ENCODE measurements around the gene KLF11.

Gene KLF11

DNA sequence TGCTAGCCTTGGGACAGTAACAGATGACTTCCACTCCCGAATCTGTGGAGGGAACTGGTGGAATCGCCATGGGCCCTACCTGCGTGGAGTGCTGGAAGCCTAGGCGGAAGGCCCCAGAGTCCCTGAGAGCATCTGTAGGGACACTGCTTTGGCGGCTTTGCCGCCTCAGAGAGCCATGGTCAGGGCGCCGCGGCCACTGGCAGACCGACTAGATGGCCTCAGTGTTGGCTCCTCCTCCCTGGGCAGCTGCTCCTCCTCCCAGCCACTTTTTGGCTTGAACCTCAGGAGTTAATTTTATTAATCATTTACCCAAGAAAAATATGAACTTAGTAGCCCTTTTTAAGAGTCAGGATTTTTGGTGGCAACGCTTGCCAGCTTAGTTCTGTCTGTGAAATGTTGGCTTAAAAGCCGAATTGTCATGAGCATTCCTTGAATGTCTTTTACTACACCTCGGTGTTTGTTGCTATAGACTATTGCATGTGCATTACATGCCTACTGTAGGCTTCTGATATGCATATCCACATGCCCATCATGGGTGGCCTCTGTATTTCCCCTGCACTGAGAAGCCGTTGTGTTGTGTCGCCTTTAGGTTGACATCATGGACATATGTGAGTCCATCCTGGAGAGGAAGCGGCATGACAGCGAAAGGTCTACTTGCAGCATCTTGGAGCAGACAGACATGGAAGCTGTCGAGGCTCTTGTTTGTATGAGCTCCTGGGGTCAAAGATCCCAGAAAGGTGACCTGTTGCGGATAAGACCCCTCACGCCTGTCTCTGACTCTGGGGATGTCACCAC, 2.4 kb downstream of the KLF11 start:
- H3K4me1 ChIP-seq (ENCODE audit: insufficient read depth, low read length, poor library complexity, severe bottlenecking) = no peaks in the 10 kb centered on the region
- H3K4me2 ChIP-seq (ENCODE audit: low read depth, low read length, poor library complexity, severe bottlenecking) = no peak overlapping the region
- no peak overlapping the region for H2AFZ ChIP-seq (ENCODE audit: low read length)
- TF ChIP-seq, protein P1, sequence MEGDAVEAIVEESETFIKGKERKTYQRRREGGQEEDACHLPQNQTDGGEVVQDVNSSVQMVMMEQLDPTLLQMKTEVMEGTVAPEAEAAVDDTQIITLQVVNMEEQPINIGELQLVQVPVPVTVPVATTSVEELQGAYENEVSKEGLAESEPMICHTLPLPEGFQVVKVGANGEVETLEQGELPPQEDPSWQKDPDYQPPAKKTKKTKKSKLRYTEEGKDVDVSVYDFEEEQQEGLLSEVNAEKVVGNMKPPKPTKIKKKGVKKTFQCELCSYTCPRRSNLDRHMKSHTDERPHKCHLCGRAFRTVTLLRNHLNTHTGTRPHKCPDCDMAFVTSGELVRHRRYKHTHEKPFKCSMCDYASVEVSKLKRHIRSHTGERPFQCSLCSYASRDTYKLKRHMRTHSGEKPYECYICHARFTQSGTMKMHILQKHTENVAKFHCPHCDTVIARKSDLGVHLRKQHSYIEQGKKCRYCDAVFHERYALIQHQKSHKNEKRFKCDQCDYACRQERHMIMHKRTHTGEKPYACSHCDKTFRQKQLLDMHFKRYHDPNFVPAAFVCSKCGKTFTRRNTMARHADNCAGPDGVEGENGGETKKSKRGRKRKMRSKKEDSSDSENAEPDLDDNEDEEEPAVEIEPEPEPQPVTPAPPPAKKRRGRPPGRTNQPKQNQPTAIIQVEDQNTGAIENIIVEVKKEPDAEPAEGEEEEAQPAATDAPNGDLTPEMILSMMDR (conservative IDR thresholded peaks at IDR 0.05; ENCODE audit: low read length) = no peak
- no peak for TF ChIP-seq EZH2phosphoT487 (IDR thresholded peaks at IDR 0.05; ENCODE audit: borderline replicate concordance)
- no peak overlapping the region for H3K4me3 ChIP-seq (ENCODE audit: low read length, poor library complexity, severe bottlenecking)
- H3K79me2 ChIP-seq (ENCODE audit: insufficient read depth, low read length) = no peaks in the 10 kb centered on the region
- H4K20me1 ChIP-seq (ENCODE audit: insufficient read depth, low read length, poor library complexity, severe bottlenecking) = no peaks in the 10 kb centered on the region
- H3F3A ChIP-seq (ENCODE audit: low read depth) = no peaks in the 10 kb centered on the region
- H3K27me3 ChIP-seq (ENCODE audit: insufficient read depth, low read length, poor library complexity, severe bottlenecking) = no peaks in the 10 kb centered on the region
- H3K36me3 ChIP-seq (ENCODE audit: insufficient read depth, low read length) = no peaks in the 10 kb centered on the region
- H3K9ac ChIP-seq (ENCODE audit: low read depth, low read length, poor library complexity, severe bottlenecking) = no peak overlapping the region
- no peaks in the 10 kb centered on the region for H3K9me2 ChIP-seq (replicated peaks; ENCODE audit: low read depth, low read length)
- no peaks in the 10 kb centered on the region for H3K9me3 ChIP-seq (ENCODE audit: insufficient read depth, low read depth, low read length)

DNA sequence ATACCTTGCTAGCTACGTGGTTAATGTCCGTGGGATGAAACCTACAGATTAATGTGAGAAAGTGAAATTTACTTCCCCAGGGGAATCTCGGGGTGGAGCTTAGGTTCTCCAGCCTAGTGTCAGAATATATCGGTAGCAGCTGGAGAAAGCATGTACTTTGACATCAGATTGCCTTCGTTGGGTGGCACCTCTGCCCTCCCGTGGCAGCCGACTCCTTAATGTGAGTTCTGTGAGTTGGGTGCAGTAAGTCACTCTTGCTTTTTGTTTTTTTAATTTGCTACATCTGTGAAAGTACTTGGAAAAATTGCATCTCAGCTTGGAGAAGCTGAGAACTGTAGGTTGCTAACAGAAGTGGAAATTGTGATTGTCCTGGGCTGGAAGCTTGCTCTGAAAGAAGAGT, 3.6 kb downstream of the KLF11 start:
- Histone ChIP-seq H3K79me2 (ENCODE audit: insufficient read depth, low read length) (no peaks in the 10 kb centered on the region), H3K9me3 (ENCODE audit: insufficient read depth, low read depth, low read length) (no peaks in the 10 kb centered on the region), H3K9me2 (replicated peaks; ENCODE audit: low read depth, low read length) (no peaks in the 10 kb centered on the region), H3K9ac (ENCODE audit: low read depth, low read length, poor library complexity, severe bottlenecking) (no peak overlapping the region), H3K4me1 (ENCODE audit: insufficient read depth, low read length, poor library complexity, severe bottlenecking) (no peaks in the 10 kb centered on the region), H3K36me3 (ENCODE audit: insufficient read depth, low read length) (no peaks in the 10 kb centered on the region), H3F3A (ENCODE audit: low read depth) (no peaks in the 10 kb centered on the region), H2AFZ (ENCODE audit: low read length) (no peak overlapping the region), H3K4me3 (ENCODE audit: low read length, poor library complexity, severe bottlenecking) (no peak overlapping the region), H3K4me2 (ENCODE audit: low read depth, low read length, poor library complexity, severe bottlenecking) (no peak overlapping the region), H4K20me1 (ENCODE audit: insufficient read depth, low read length, poor library complexity, severe bottlenecking) (no peaks in the 10 kb centered on the region), H3K27me3 (ENCODE audit: insufficient read depth, low read length, poor library complexity, severe bottlenecking) (no peaks in the 10 kb centered on the region)
- TF ChIP-seq EZH2phosphoT487 (IDR thresholded peaks at IDR 0.05; ENCODE audit: borderline replicate concordance) = no peak
- TF ChIP-seq, protein P1 (conservative IDR thresholded peaks at IDR 0.05; ENCODE audit: low read length) = no peak

DNA sequence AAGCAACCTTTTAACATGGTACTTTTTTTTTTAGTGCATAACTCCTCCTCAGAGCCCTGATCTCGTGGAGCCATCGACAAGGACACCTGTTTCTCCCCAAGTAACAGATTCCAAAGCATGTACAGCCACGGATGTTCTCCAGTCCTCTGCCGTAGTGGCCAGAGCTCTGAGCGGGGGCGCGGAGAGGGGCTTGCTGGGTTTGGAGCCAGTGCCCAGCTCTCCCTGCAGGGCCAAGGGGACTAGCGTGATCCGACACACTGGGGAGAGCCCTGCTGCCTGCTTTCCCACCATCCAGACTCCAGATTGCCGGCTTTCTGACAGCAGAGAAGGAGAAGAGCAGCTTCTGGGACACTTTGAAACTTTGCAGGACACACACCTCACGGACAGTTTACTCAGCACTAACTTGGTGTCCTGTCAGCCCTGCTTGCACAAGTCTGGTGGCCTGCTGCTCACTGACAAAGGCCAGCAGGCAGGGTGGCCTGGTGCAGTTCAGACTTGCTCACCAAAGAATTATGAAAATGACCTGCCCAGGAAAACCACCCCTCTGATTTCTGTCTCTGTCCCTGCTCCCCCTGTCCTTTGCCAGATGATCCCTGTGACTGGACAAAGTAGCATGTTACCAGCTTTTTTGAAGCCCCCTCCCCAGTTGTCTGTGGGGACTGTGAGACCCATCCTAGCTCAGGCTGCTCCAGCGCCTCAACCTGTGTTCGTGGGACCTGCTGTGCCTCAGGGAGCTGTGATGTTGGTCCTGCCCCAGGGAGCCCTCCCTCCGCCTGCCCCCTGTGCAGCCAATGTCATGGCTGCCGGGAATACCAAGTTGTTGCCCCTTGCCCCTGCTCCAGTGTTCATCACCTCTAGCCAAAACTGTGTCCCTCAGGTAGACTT, 4.5 kb downstream of the KLF11 start:
- TF ChIP-seq EZH2phosphoT487 (IDR thresholded peaks at IDR 0.05; ENCODE audit: borderline replicate concordance) = no peak
- TF ChIP-seq, protein P1 (conservative IDR thresholded peaks at IDR 0.05; ENCODE audit: low read length) = no peak
- H3K4me3 ChIP-seq (ENCODE audit: low read length, poor library complexity, severe bottlenecking) = no peak overlapping the region
- no peaks in the 10 kb centered on the region for H3K79me2 ChIP-seq (ENCODE audit: insufficient read depth, low read length)
- H3K4me2 ChIP-seq (ENCODE audit: low read depth, low read length, poor library complexity, severe bottlenecking) = no peak overlapping the region
- H3K9me2 ChIP-seq (replicated peaks; ENCODE audit: low read depth, low read length) = no peaks in the 10 kb centered on the region
- no peaks in the 10 kb centered on the region for H3K36me3 ChIP-seq (ENCODE audit: insufficient read depth, low read length)
- H4K20me1 ChIP-seq (ENCODE audit: insufficient read depth, low read length, poor library complexity, severe bottlenecking) = no peaks in the 10 kb centered on the region
- no peak overlapping the region for H3K9ac ChIP-seq (ENCODE audit: low read depth, low read length, poor library complexity, severe bottlenecking)
- no peaks in the 10 kb centered on the region for H3K9me3 ChIP-seq (ENCODE audit: insufficient read depth, low read depth, low read length)
- H3K4me1 ChIP-seq (ENCODE audit: insufficient read depth, low read length, poor library complexity, severe bottlenecking) = no peaks in the 10 kb centered on the region
- no peaks in the 10 kb centered on the region for H3K27me3 ChIP-seq (ENCODE audit: insufficient read depth, low read length, poor library complexity, severe bottlenecking)
- no peaks in the 10 kb centered on the region for H3F3A ChIP-seq (ENCODE audit: low read depth)
- H2AFZ ChIP-seq (ENCODE audit: low read length) = no peak overlapping the region

Measured in Loucy (cell line).